COLO829 (cell line): ENCODE results near the gene SDK1.

Experiments
- DNase-seq: peaks from one replicate; pipeline ENCODE4 v3.0.0; 2012; ENCODE audit warnings: low spot score

Gene SDK1

DNA sequence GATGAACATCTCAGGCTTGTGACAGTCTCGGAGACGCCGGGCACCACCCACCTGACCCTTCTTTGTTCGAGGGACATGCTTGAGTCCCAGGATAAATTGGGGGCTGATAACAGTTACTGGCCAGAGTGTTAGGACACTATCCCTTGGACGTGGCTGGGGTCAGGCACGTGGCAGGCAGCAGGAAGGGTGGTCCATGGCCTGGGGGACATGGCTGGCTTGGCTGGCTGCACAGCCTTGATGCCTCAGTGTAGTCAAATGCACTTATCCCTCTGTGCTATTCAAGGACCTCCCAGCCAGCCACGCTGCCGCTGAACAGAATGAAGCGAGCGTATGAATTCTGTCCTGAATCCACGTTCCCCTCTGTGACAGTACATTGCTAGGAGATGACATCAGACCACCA is 719.0 kb downstream of the SDK1 start:
- DNase-seq = no peak

DNA sequence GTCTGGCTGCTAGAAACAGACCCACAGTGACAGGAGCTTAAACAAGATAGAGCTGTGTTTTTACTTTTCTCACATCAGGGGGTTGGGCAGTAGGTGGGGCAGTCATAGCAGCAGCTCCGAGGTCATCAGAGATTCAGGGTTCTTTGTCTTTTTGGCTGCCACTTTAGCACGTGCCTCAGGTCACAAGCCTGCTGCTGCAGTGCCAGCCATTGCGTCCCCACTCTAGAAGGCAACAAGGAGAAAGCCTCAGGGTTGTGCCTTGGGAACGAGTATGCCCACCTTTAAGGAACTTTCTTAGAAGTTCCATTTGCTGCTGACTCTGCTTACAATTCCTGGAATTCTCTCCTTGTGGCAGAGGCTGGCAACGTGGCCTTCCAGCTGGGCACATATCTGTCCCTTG is 720.4 kb downstream of the SDK1 start:
- no peak for DNase-seq

DNA sequence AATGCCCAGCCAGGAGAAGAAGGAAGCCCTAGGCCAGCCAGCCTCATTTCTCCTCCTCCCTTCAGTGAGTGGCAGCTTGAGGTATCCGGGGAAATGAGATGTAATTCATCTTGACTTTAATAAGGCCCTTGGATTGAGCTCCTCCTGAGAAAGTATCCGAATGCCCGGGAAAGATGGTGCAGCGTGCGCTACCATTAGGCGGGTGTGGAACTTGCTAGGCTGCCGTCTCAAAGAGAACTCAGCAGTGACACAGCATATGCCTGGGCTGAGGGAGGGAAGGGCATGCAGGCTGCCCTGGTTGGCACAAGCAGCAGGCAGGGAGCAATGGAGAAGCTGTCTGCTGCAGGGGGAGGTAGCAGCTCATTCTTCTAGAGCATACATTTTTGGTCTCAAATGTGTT is 721.2 kb downstream of the SDK1 start:
- DNase-seq = no peak

DNA sequence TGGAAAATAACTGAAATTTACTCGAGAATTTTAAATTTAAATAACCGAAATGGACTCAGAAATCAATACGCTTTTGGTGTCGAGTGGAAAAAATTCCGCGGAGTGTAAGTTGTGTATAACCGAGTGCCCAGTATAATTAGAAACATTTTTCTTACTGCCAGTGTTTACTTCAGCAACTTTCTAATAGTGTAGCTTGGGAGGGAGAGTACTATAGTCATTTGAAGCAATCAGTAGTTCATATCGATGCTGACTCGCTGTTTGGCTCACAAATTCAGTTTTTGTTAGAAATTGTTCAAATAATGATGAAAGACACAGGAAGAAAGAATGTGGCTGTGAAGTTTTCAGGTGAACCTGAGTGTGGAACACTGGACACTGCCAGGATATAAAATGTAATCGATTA is 722.5 kb downstream of the SDK1 start:
- DNase-seq = no peak

DNA sequence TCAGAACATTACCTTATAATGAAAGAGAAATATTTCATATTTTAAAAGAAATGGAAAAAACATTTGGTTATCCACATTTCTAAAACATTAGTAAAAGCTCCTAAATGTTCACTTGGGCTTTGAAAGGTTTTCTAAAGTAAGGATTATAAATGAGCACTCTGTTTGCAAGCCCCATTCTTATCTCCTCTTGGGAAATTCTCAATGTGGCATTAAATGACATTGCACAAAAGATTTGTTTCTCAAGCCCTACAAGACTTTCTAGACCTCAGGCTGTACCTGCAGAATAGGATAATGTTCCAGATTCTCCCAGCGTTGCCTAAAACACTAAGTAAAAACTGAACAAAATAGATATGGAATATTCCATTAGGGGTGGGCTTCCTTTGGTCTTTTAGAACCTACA is 723.1 kb downstream of the SDK1 start:
- DNase-seq = no peak

DNA sequence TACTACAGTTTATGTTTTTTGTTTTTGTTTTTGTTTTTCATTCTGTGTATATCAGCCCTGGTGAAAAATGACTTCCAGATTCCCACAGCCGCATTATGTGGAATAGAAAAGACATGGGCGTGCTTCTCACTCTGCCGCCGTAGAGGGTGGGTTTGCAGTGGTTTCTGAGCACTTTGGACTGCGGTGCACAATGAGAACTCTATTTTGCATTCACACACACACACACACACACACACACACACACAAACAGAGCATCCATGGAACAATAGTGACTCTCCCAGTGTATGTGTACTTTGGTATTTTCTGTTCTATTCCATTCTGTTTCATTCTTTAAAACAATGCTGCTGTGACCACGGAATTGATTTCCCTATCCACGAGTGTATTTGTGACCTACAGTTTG is 723.8 kb downstream of the SDK1 start:
- DNase-seq = no peak

DNA sequence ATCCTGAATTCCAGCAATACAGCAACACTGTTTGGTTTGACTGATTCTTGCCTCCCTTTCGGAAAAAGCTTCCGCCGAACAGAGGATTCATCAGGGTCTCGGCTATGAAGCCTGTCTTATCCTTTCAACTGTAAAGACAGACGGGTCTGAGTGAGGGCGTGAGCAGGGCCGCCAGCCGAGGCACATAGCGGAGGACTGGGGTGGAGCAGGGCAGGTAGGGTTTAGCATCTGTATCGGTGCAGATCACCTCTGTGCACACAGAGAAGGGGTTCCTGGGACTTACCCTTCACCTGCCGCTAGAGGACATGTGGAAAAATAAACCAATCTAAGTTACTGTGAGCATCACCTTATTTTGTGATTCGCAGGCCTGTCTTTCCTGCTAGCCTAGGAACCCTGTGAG is 724.2 kb downstream of the SDK1 start:
- DNase-seq = no peak

DNA sequence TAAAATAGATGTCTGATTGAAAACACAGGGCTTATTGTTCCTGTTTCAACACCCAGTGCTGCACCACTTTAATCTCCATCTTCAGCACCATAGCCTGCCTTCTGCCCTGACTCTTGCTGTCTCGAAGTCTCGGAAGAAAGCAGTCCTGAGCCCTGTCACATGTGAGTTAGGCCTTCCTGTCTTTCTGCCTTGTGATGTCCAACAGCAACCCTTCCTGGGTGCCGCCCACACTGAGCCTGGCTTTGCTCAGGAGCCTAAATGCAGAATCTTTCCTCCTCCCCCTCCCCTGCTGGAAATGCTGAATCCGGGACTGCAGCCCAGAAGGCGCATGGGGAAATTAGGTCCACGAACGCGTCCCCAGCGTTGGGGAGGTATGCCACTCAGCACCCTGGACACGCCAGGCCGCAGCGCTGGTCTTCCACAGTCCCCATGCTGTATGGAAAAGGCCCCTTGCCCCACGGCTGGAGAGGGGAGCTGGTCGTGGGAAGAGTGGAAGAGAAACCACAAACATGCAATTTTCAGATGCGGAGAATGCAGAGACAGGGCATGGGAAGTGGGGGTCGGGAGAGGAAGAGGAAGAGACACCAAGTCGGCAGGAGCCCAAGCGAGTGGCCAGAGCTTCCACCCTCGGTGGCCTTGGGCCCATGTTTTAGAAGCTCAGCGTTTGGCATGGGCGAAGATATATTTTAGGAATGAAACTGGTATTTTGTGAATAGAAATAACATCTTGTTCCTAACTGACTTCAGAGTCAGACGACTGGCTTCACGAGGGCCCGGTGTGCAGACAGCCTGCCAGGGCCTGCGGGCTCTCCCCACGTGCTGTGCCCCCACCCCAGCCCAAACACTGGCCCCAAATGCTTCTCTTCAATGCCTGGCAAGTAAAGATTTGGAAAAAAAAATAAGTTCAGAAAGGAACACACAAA is 724.9 kb downstream of the SDK1 start:
- DNase-seq = no peak

DNA sequence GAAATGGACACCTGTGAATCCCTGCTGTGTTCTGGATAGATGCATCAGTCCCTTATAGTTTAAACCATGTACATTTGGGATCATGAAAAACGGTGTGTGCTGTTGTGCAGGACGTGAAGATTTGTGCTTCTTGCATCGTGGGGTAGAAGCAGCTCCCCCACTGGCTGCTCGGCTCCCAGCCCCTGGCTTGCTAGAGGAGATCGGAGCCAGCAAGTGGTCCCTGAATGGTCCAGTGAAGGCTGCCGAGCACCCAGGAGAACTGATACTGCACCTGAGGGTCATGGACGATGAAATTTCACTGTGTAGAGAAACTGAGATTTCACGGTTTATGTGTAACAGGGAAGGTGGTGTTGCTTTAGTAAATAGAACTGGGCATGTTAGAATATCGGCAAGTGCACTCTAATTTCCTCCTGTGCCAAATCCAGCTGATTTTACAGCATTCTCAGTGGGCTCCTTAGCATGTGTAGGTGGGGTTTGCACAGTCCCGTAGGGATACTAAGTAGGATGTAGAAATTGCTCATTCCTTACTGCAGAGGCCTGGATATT is 726.0 kb downstream of the SDK1 start:
- DNase-seq = no peak

DNA sequence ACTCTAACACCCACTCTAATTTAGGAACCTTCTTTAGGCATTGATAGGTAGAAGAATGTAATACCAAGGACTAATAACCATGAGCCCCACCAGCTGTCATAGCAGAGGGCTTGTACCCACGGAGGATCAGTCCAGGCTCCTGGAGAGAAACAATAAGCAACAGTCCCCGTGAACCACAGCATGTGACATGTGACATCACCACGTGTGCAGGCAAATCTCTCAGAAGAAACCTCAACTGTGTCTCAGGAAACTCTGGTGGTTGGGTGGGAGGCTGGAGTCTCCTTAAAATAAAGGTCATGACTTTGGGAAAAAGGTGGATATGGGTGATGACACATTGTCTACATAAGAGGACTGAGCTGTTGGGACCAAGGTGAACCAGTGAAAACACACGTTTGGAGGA is 727.2 kb downstream of the SDK1 start:
- DNase-seq = no peak

DNA sequence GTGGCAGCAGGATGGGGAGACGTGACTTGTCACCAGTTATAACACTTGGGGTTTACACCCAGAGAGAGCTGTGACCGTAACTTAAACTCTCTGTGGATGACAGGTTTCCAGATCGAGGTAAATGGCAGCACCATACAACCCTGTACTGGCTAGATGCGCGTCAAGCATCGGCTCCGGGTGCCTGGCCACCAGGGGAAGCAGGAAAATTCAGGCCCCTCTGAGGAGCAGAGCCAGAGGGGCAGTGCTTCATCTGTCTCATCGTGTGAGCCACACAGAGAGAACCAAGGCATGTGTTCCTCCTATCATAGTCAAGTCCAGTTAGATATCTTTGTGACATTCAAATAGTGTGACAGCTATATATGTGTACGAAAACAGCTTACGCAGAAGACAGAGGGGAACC is 728.9 kb downstream of the SDK1 start:
- no peak for DNase-seq

DNA sequence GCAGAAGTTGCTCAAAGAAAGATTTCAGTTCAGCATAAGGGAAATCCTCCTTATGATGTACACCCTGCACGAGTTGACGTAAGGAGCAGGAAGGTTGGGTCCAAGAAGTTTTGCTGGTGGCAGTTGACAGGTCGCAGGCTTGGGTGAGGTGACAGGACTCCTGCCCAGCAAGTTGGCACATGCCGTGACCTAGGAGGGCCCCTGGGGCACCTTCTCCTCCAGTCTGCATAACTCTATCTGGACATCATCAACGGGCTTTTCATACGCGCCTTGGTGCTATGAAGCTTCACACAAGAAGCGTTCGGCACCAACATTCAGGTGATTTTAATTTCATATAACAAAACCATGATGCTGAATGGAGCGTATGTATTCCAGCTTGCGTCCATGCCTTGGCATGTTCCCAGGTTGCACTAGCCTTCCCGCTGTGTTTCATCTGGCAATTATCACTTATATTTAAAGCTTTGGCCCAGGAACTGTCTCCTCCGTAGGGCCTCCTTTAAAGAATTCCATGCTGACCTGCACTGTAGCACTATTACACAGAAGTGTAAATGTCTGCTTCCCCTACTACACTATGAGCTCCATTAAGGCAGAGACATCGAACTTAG is 729.4 kb downstream of the SDK1 start:
- DNase-seq = no peak

DNA sequence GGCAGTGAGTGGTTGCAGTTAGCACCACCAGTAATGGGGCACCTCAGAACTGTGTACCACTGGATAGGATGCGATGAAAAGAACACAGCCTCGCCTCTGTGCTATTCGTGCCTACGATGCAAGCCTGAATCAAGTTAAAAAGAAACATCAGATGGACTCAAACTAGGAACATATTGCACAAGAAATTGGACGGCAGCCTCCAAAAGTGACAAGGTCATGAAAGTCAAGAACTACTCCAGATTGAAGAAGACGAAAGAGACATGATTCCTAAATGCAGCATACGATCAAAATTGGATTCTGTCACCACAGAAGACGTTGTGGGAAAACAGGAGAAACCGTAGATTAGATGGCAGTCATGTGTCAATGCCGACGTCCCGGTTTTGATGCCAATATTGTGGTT is 732.9 kb downstream of the SDK1 start:
- no peak for DNase-seq

DNA sequence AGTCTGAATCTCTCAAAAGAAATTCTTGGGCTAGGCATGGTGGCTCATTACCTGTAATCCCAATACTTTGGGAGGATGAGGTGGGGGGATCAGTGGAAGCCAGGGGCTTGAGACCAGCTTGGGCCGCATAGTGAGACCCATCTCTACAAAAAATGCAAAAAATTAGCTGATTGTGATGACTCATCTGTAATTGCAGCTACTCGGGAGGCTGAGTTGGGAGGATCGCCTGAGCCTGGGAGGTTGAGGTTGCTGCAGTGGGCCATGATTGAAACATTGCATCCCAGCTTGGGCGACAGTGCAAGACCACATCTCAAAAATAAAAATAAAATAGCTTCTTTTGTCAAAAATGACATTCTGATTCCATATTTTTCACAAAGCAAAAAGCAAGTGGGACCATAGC is 736.3 kb downstream of the SDK1 start:
- DNase-seq = no peak

DNA sequence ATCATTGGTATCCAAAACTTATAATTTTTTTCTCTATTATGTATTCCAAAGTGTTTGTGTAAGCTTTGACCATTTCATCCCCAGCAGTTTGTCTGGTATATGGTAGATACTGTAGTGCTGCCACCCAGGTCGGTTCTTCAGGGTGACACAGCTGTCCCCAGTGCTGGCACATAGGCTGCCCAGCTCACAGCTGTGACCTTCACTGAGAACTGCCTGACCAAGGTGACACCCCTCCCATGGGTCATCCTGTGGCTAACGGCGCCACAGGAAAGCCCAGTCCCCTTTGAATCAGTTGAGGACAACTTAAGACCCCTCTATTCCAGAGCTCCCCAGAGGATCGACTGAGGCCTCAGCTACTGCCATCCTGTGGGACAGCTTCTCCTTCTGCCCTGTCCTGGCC is 736.8 kb downstream of the SDK1 start:
- no peak for DNase-seq

DNA sequence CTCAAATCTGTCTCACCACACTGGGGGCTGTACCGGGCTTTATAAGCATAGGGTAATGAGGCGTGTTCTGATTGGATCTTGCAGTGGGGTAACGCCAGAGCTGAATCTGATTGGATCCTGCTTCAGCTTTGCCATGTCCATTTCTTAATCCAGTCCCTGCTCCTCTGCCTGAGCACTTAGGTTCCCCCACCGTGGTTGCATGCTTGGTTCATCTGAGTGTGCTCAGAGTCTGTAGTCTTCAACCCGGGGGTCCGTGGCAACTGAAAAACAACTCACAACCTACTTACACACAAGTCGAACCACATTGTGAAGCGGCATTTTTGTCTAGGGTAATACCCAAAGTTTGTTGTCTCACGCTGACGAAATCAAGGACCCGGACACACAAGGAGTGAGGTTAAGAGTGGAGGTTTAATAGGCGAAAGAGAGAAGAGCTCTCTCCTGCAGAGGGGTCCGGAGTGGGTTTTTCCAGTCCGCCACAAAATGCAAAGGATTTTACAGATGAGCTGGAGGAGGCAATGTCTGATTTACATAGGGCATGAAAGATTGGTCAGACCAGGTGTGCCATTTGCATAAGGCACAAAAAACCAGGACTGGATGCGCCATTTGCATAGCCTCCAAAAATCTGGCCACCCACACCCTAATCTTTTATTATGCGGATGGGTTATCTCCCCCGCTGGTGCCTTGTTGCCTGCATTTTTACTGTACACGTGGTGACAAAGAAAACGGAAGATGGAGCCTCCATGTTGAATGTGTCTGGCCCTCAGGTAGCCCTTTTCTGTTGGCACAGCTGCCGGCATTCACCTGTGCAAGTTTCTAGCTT is 739.3 kb downstream of the SDK1 start:
- no peak for DNase-seq

DNA sequence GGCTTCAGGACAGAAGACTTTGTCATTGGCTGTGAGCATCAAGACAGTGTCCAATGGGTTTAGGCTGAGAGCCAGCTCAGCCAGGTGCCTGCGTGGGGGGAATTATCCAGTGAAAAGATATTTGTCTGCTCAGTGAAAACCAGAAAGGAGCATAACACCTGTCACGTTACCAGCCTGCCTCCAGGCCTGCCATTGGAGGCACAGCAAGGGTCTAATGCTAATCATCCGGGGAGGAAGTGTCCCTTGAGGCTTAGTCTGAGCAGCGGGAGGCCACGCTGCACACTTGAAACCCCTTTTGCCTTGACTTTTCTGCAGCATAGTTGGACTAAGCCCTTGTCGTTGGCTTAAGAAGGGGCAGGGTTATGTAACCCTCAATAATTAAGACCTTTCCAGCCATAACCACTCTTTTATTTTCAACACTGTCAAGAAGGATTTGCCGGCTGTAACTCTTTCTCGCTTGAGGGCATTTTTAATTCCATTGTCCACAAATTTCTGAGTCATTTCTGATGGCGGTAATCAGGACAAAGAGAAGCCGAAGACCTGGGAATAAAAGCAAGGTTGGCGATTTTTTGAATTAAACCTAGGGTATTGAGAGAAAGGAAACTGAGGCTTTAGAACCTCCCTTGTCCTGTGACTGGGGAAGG is 741.5 kb downstream of the SDK1 start:
- DNase-seq = no peak

DNA sequence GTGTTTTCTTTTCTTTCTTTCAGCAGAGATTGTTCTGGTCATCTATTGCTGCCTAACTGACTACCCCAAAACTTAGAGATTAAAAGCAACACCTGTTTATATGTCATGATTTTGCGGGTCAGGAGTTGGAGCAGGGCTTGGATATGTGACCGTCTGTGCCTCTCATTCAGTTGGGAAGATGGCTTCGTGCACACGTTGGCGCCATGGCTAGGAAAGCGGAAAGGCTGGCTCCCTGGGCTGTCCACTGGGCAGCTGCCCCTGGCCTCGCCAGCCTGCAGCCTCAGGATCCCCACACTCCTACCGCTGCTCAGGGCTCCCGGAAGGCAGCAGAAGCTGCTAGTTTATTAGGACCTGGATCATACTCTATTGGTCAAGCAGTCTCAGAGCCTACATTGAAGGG is 742.9 kb downstream of the SDK1 start:
- no peak for DNase-seq

DNA sequence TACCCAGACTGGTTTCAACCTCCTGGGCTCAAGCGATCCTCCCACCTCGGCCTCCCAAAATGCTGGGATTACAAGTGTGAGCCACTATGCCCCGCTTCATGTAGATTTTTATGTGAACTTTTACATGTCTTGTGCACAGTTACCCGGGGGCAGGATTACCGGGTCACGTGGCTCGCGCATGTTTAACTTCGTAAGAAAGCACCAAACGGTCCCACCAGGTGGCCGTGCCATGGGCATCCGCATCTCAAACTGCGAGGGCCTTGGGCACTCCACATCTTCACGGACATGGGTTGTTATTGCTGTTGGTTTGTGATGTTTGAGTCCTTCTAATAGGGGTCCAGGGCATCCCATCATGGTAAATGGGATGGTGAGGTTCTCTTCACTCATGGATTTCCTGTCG is 744.4 kb downstream of the SDK1 start:
- DNase-seq = no peak

DNA sequence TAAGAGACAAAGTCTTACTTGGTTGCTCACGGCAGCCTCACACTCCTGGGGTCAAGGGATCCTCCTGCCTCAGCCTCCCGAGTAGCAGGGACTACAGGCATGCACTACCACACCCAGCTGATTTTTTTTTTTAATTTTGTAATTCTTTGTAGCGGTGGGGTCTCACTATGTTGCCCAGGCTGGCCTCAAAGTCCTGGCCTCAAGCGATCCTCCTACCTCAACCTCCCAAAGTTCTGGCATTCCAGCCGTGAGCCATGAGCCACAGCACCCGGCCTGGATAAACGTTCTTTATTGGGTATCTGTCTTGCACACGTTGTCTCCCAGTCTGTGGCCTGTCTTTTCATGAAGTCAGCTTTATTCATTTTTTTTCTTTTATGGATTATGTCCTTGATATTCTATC is 744.9 kb downstream of the SDK1 start:
- DNase-seq = no peak

DNA sequence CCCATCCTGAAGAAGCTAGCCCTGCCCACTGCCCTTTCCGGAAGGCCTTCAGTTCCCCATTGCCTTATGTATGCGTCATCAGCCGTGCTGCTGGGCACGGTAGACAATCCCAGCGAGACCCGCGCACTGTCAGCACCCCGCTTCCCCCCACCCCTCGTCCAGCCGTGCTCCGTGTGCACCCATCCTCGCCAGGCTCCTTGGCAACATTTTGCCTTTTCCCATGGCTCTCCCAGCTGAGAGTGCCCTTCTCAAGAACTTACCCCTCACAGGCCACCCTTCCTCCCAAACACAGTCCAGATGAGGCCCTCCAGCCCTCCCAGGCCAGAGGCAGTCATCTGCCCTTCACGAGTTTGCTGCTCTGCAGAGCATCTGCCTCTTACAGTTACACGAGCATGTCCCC is 747.3 kb downstream of the SDK1 start:
- DNase-seq = no peak

DNA sequence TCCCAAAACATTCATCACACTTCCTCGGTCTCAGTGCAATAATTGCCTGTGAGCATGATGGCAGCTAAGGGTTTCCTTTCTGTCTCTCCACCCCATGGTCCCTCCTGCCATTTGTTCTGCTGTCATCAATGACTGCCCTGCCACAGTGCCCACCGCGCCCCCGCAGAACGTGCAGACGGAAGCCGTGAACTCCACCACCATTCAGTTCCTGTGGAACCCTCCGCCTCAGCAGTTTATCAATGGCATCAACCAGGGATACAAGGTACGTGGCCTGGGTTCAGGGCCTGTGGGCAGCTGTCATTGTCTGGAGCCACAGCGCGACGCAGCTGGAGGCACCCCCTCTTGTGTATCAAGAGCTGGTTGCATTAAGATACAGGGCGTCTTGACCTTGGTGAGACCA is 748.1 kb downstream of the SDK1 start:
- no peak for DNase-seq
